GM12892 (cell line): ENCODE data around the gene KRTAP4-4.
"Not testable (repeated sequence)": the region's sequence is repeated elsewhere in the genome, so short reads cannot be mapped to it uniquely, and the experiment has no call there.

ENCODE experiments used
- DNase-seq: peaks from one replicate; pipeline ENCODE4 v3.0.0; 2011; ENCODE audit not compliant: insufficient read length
- FAIRE-seq: peaks from 2 replicates; lab custom pipeline; 2011; peaks lifted over from hg19 to GRCh38; lab: Jason Lieb, UNC
- POLR2A ChIP-seq: IDR thresholded peaks from 2 replicates; pipeline ENCODE4 v1.6.1; 2011; ENCODE audit warnings: low read depth, low read length, control low read depth
- POLR2AphosphoS5 ChIP-seq: IDR thresholded peaks from 2 replicates; pipeline ENCODE4 v1.6.1; 2011; ENCODE audit warnings: low read depth, low read length, control low read depth
- TAF1 ChIP-seq: IDR thresholded peaks from 2 replicates; pipeline ENCODE4 v1.6.1; 2011; ENCODE audit warnings: low read depth, mild to moderate bottlenecking, control low read depth, low read length, borderline replicate concordance

Gene KRTAP4-4

GRCh38 chr17:41176744-41177387 is 16.3 kb upstream of the KRTAP4-4 start:
- TF ChIP-seq POLR2A (no peak), TAF1 (no peak), POLR2AphosphoS5 (no peak)
- FAIRE-seq = no peak
- no peak for DNase-seq

DNA sequence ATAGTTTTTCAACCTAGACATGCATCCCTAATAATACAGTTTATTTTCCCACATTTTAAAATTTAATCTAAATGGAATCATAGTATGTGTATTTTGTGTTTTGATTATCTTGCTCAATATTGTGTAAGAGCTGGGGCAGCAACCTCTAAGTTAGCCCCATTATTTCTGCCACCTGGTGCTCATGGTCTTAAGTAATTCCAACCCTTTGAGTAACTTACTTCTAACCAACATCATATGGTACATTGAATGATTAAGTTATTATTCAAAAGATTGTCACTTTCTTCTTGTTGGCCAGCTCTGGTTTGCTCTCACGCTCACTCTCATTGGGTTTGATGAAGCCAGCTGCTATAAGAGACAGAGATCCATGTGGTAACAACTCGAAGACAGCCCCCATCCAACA is 11.3 kb upstream of the KRTAP4-4 start:
- no peak for TF ChIP-seq TAF1
- no peak for TF ChIP-seq POLR2A
- TF ChIP-seq POLR2AphosphoS5 = no peak
- DNase-seq (no peak), FAIRE-seq (no peak)

DNA sequence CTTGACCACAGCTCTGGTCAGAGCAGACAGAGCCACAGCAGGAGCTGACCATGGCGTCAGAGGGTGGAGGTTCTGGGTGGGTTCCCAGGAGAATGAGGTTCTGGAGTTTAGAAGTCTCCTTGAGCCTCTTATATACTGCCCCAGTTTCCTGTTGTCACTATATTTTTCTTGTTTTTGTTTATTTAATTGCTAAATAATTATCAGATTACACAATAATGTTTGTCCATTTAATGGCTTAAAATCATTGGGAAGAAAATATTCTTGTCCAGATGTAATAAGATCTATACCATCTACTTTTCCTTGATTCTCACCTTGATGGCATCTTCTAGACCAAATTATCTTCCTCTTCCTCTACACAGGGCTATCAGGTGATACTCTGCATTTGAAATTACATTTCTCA is 7.6 kb upstream of the KRTAP4-4 start, which contains the start of gene KRTAP4-3:
KRTAP4-3 (minus strand) TSS at position 101 of the 400 bp plus-strand sequence; CDS start at position 52, 49 bp downstream.
- TF ChIP-seq POLR2A (no peak), POLR2AphosphoS5 (no peak), TAF1 (no peak)
- FAIRE-seq (no peak), DNase-seq (no peak)

- FAIRE-seq (no peak), DNase-seq (no peak)
- TF ChIP-seq POLR2AphosphoS5 = no peak
These were observed 7.0 kb upstream of the KRTAP4-4 start for GRCh38 chr17:41167561-41167960.

DNA sequence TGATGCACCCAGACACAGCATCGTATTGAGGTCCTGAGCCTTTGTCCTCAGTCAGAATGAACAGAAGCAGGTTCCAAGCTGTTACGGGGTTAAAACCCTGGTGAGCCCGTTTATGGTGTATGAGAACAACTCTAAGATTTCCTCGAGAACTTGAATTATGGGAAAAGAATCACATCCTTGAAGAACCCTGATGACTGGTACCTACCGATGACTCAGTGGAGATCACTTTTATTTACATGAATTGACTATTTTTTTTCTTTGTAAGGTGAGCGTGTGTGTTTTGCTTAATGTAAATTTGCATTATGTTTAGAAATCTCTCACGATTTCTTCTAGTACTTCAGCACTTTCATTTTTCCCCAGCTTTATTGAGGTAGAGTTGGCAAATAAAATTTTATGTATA is 3.3 kb upstream of the KRTAP4-4 start:
- FAIRE-seq = no peak
- TF ChIP-seq POLR2A = no peak
- no peak for TF ChIP-seq TAF1
- TF ChIP-seq POLR2AphosphoS5 = no peak
- no peak for DNase-seq

DNA sequence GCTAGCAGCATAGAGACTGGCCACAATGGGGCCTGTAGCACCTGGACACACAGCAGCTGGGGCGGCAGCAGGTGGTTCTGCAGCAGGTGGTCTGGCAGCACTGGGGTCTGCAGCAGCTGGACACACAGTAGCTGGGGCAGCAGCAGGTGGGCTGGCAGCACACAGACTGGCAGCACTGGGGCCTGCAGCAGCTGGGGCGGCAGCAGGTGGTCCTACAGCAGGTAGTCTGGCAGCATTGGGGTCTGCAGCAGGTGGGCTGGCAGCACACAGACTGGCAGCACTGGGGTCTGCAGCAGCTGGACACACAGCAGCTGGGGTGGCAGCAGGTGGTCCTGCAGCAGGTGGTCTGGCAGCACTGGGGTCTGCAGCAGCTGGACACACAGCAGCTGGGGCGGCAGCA is 358 bp downstream of the KRTAP4-4 start:
- not testable (repeated sequence) for FAIRE-seq, DNase-seq

DNA sequence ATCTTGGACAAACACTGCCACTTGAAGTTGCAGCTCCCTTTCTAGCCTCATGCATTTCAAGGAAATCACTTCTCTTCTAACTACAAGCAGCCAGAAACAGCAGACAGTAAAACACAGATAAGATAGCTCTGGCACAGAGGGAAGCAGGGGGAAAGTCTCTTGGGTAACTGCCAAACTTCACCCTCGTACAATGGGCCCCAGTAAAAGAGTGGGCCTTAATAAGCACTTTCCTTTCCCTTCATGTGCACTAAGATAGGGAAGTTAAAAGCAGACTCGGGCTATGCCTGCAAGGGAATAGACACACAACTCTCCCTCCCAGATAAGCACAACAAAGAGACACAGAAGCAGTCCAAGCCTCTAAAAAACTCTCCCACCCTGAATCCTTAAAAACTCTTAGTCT is 6.7 kb downstream of the KRTAP4-4 start:
- DNase-seq = no peak
- TF ChIP-seq POLR2A (no peak), POLR2AphosphoS5 (no peak), TAF1 (no peak)
- FAIRE-seq = no peak

DNA sequence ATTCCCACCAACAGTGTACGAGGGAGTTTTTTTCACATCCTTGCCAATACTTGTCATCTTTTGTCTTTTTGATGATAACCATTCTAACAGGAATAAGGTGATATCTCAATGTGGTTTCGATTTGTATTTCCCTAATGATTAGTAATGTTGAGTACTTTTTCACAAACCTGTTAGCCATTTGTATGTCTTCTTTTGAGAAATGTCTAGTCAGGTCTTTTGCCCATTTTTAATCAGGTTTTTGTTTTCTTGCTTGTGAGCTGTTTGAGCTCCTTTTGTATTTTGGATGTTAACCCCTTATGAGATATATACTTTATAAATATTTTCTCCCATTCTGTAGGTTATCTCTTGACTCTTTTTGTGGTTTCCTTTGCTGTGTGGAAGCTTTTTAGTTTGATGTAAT is 9.0 kb downstream of the KRTAP4-4 start:
- TF ChIP-seq POLR2AphosphoS5 = no peak
- TF ChIP-seq TAF1 = no peak
- TF ChIP-seq POLR2A = no peak
- FAIRE-seq = no peak

GRCh38 chr17:41150026-41150425 is 10.5 kb downstream of the KRTAP4-4 start:
- FAIRE-seq = no peak
- DNase-seq = no peak
- TF ChIP-seq POLR2A (no peak), POLR2AphosphoS5 (no peak), TAF1 (no peak)

More for the DNA sequence above, 9.0 kb downstream of the KRTAP4-4 start:
- DNase-seq = no peak

- FAIRE-seq = no peak
- no peak for DNase-seq
- TF ChIP-seq TAF1 (no peak), POLR2A (no peak), POLR2AphosphoS5 (no peak)
These were observed 10.9 kb downstream of the KRTAP4-4 start, which contains the start of gene KRTAP4-5 for GRCh38 chr17:41149652-41149985. KRTAP4-5 (minus strand) TSS chr17:41149825; CDS start chr17:41149767, 58 bp downstream.

DNA sequence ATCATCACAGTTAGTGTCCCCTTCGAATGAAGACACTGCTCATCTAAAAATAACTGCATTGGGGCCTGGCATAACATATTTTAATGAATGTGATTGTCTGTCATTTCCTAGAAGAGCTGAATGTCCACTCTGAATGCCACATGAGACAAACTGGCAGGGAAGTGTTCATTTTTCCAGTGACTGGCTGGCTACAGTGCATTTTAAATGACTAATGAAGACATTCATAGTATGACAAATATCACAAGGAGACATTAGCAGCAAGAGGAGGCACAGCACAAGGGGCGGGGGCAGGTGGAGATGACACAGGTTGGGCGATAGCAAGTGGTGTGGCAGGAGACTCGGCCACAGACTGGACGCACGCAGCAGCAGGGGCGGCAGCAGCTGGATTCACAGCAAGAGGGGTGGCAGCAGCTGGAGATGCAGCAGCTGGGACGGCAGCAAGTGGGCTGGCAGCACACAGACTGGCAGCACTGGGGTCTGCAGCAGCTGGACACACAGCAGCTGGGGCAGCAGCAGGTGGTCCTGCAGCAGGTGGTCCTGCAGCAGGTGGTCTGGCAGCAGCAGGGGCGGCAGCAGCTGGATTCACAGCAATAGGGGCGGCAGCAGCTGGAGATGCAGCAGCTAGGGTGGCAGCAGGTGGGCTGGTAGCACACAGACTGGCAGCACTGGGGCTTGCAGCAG is 11.4 kb downstream of the KRTAP4-4 start:
- FAIRE-seq = peak; percentile 65
- DNase-seq = not testable (repeated sequence)

GRCh38 chr17:41147531-41148204 is 12.9 kb downstream of the KRTAP4-4 start:
- DNase-seq = no peak
- TF ChIP-seq POLR2A (no peak), TAF1 (no peak), POLR2AphosphoS5 (no peak)
- no peak for FAIRE-seq

GRCh38 chr17:41145261-41145660 is 15.3 kb downstream of the KRTAP4-4 start:
- no peak for FAIRE-seq
- DNase-seq = no peak
- TF ChIP-seq POLR2A (no peak), POLR2AphosphoS5 (no peak)
